Heart left ventricle (tissue), 16 donors: ENCODE results near the gene TMEM223. TPM values are rescaled to one million over a fixed set of nuclear protein-coding genes. Genes with fewer than 3 reads are reported as not detected.

Experiments used
- ATAC-seq, 4 donors: fragments of 200-7000 bp; cut with Tn5 transposase; one replicate each; pipeline ENCODE4 v1.9.1; 2020 to 2022; ENCODE audit warnings: moderate library complexity in 4 of 4, mild to moderate bottlenecking in 3 of 4, moderate number of reproducible peaks in 1 of 4
- DNase-seq, 5 donors: peaks; one replicate each; pipeline ENCODE4 v3.0.0-alpha.2; 2020
- H3K27ac ChIP-seq, 12 donors: fragments of 200-600 bp; sonication (generic) in 4 of 12; one replicate each; pipeline versions ENCODE4 v1.5.0 to v1.8.0; 2016 to 2022; ENCODE audit warnings: mild to moderate bottlenecking in 2 of 12
- H3K27me3 ChIP-seq, 9 donors: fragments of 200-600 bp; sonication (generic) in 2 of 9; one replicate each; pipeline versions ENCODE4 v1.5.1 to v1.8.0; 2016 to 2022; ENCODE audit warnings: mild to moderate bottlenecking in 3 of 9
- H3K36me3 ChIP-seq, 9 donors: fragments of 200-600 bp; sonication (generic) in 2 of 9; one replicate each; pipeline versions ENCODE4 v1.5.0 to v1.8.0; 2018 to 2022; ENCODE audit warnings: mild to moderate bottlenecking in 2 of 9
- H3K4me1 ChIP-seq, 12 donors: fragments of 200-600 bp; sonication (generic) in 4 of 12; one replicate each; pipeline versions ENCODE4 v1.5.0 to v1.8.0; 2016 to 2022; ENCODE audit warnings: mild to moderate bottlenecking in 3 of 12
- H3K4me3 ChIP-seq, 12 donors: fragments of 200-600 bp; sonication (generic) in 4 of 12; one replicate each; pipeline versions ENCODE4 v1.5.0 to v1.8.0; 2017 to 2022; ENCODE audit warnings: mild to moderate bottlenecking in 9 of 12, moderate library complexity in 4 of 12
- H3K9me3 ChIP-seq, 12 donors: fragments of 200-600 bp; sonication (generic) in 4 of 12; one replicate each; pipeline versions ENCODE4 v1.5.0 to v1.8.0; 2016 to 2022; ENCODE audit warnings: mild to moderate bottlenecking in 1 of 12
- CTCF ChIP-seq, 12 donors: fragments of 200-600 bp; sonication (generic) in 4 of 12; IDR thresholded peaks; one replicate each; pipeline versions ENCODE4 v1.5.0 to v1.8.0; 2018 to 2022; ENCODE audit warnings: antibody characterized with exemption in 12 of 12, mild to moderate bottlenecking in 5 of 12
- POLR2A ChIP-seq, 2 donors: fragments of 450-650 bp; IDR thresholded peaks; one replicate each; pipeline ENCODE4 v1.6.1; 2017; ENCODE audit warnings: antibody characterized with exemption in 2 of 2, mild to moderate bottlenecking in 2 of 2, moderate library complexity in 2 of 2
- WGBS, 4 donors: extraction: QIAGEN DNeasy Blood & Tissue Kit in 2 of 4; methylation state at CpG; one replicate each; pipeline versions ENCODE4 v1.1.5 to v1.1.7; 2013 to 2018; 5-methylcytosine and 5-hydroxymethylcytosine counted together
- intact Hi-C, 10 donors: fragments of 100-400 bp; cut with DNase I; formaldehyde crosslinking; loops; one replicate each; pipeline versions ENCODE4 v1.11.1 to v1.14.2; 2022
- polyA plus RNA-seq, 2 donors: library from polyadenylated mRNA; stranded (reverse); fragments of 200-250 nt; gene quantifications; one replicate each; pipeline ENCODE4 v1.2.3, GENCODE V29; 2013
- total RNA-seq, 9 donors: library from RNA; depleted of rRNA in 2 of 9; stranded (reverse); fragments of >200 nt in 2 of 9; fragmentation: NEBNext Ultra II Directional in 3 of 9; extraction: Animal tissue kit (Norgen Biotek cat#: 25700) in 3 of 9; gene quantifications; one replicate each; pipeline versions ENCODE4 v1.1.0 to v1.2.4, GENCODE V29; 2016 to 2023
- donor health status: ischemic (EF 13 %, LVEDD 7.1; RV severe dilation, severe dysfunction).
- donor health status: healthy with polysubstance abuse.
- donor health status: DM: no; HTN: yes; CAD: no.
- donor health status: DM: no; HTN: no; CAD: no.
- donor health status: ischemic (EF 25% LVEDD 6.9; RV normal size, moderate dysfunction).
- donor health status: ischemic (EF 25% LVEDD 5.7; RV mildly dilated, moderate dysfunction).
- donor health status: healthy.
- donor health status: DM: yes; HTN: yes; CAD: no.
- donor health status: ischemic (EF 35%, LVEDD 5.7; RV mildly dilated, moderate dysfunction).
- donor health status: nonischemic (EF 11% LVEDD 7.7; RV severe dilation, severe dysfunction).
- donor health status: DM: yes; HTN: yes; CAD: no.
- donor health status: PGD.
- donor health status: ischemic (EF 29% LVEDD 5.4; RV normal size, mild dysfunction).
- donor health status: nonischemic (EF 23%, LVEDD 6.1; RV moderate dilation, normal function).

TMEM223 gene
- total and polyA plus RNA-seq, 11 donors: 19.0 to 55.6 (median 26.3) TPM

DNA sequence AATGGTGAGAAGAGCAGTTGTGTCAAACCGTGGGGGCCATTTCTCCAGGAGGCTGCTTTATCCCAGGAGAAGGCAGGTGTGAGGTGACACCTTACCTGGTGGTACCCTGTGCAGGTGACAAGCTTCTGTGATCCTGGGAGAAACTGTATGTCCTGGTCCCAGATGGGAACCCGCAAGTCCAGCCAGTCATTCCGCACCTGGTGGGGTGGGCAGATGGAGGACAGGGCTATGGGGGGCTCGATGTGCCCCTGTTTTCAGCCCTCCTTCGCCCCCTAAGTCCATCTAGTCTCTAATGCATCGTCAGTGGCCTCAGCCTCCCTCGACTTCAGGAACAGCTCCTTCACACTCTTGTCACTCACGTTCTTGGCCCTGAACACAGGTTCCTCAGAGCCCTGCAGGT lies 43.5 kb upstream of the TMEM223 start:
- Histone ChIP-seq H3K27me3 (no peaks in the 10 kb centered on the region), H3K36me3 (peaks cover 0 to 46% (median 34%) of the 10 kb centered on the region in 9 donors), H3K9me3 (no peaks in the 10 kb centered on the region), H3K4me1 (peaks cover 6 to 40% (median 24%) of the 10 kb centered on the region in 12 donors), H3K27ac (no peak overlapping the region), H3K4me3 (no peak overlapping the region)
- DNase-seq (no peak), ATAC-seq (no peak)
- intact Hi-C loops: loop anchor here in 1 of 10 donors (5.0 kb wide), 1 partner anchor 43 kb away; the partner anchor contains the start of gene TMEM223
- 82 to 87% (median 85%) methylated on average over 8 of the region's 8 CpGs for WGBS, 4 donors
- TF ChIP-seq CTCF (IDR thresholded peaks at IDR 0.05): no peak
- TF ChIP-seq POLR2A (IDR thresholded peaks at IDR 0.05): no peak

- H3K4me3 ChIP-seq: peak within 1 kb of the TSS; percentile 53 to 99 (median 93)
- WGBS, 4 donors: 6 to 16% (median 12%) methylated on average over 28 to 40 of the region's 40 CpGs
- H3K4me1 ChIP-seq: peaks cover 10 to 42% (median 29%) of the 10 kb centered on the region in 12 donors
- DNase-seq: peak in 4 of 5 donors; percentile 22 to 46 (median 36)
- peak in 3 of 4 donors; percentile 1 to 5 (median 1) for ATAC-seq
- intact Hi-C loops: loop anchor here in 6 of 10 donors (2.0 to 5.0 kb wide), 3 partner anchors 40 to 46 kb away; partner anchors contain the start of genes TMEM223 (in 5 of the 6) and TMEM179B (in 1 of the 6)
- peaks cover 0 to 66% (median 53%) of the 10 kb centered on the region in 9 donors for H3K36me3 ChIP-seq
- no peaks in the 10 kb centered on the region for H3K9me3 ChIP-seq
- TF ChIP-seq CTCF (IDR thresholded peaks at IDR 0.05) (no peak), POLR2A (IDR thresholded peaks at IDR 0.05) (no peak)
- no peaks in the 10 kb centered on the region for H3K27me3 ChIP-seq
- peak within 1 kb of the TSS; percentile 87 to 98 (median 95) for H3K27ac ChIP-seq
Measured at GRCh38 chr11:62832336-62833234, 40.8 kb upstream of the TMEM223 start, which contains the start of gene TEX54. TSS of gene TEX54 (minus strand) at chr11:62832841.

GRCh38 chr11:62831520-62832335 lies 39.9 kb upstream of the TMEM223 start, which contains the start of gene STX5:
TSS of gene STX5 (minus strand) at chr11:62832051. CDS start at chr11:62831243, 808 bp downstream.
- H3K27me3 ChIP-seq: no peaks in the 10 kb centered on the region
- ATAC-seq (peak; percentile 97 to 99 (median 98)), DNase-seq (peak; percentile 99 to 100 (median 100))
- peak within 1 kb of the TSS; percentile 53 to 99 (median 93) for H3K4me3 ChIP-seq
- H3K36me3 ChIP-seq: peaks cover 0 to 66% (median 56%) of the 10 kb centered on the region in 9 donors
- TF ChIP-seq CTCF (IDR thresholded peaks at IDR 0.05): no peak
- TF ChIP-seq POLR2A (IDR thresholded peaks at IDR 0.05): peak; percentile 12 to 87
- intact Hi-C loops: loop anchor here in 7 of 10 donors (1.0 to 5.0 kb wide), 4 partner anchors 26 to 45 kb away; partner anchors contain the start of genes TMEM223 (in 5 of the 7), NXF1 (in 1 of the 7) and TMEM179B (in 1 of the 7)
- WGBS, 4 donors: 0 to 1% (median 0%) methylated on average over 29 to 65 of the region's 65 CpGs
- peaks cover 10 to 42% (median 29%) of the 10 kb centered on the region in 12 donors for H3K4me1 ChIP-seq
- no peaks in the 10 kb centered on the region for H3K9me3 ChIP-seq
- peak within 1 kb of the TSS; percentile 87 to 98 (median 95) for H3K27ac ChIP-seq
